Measurements from ENCODE around the gene SSTR5. TPM values are rescaled to one million over a fixed set of nuclear protein-coding genes. Genes with fewer than 3 reads are reported as not detected.

Gene SSTR5
- total RNA-seq, 1 donor from 2014 or later: not detected

- intact Hi-C loops (cut with DNase I): no loop called here
- no peak for ATAC-seq
These were observed 34.9 kb upstream of the SSTR5 start for GRCh38 chr16:1037394-1038257.

GRCh38 chr16:1038932-1039331 lies 33.6 kb upstream of the SSTR5 start:
- DNase-seq (ENCODE audit: low spot score) (no peak), ATAC-seq (no peak)
- intact Hi-C loops (cut with DNase I): no loop called here

More at GRCh38 chr16:1037394-1038257, 34.9 kb upstream of the SSTR5 start:
- DNase-seq (ENCODE audit: low spot score): no peak

- no peak for ATAC-seq
- intact Hi-C loops (cut with DNase I): no loop called here
These were observed 32.8 kb upstream of the SSTR5 start for GRCh38 chr16:1039762-1040161.

GRCh38 chr16:1040346-1040745 lies 32.2 kb upstream of the SSTR5 start:
- intact Hi-C loops (cut with DNase I): no loop called here
- DNase-seq (ENCODE audit: low spot score): no peak
- no peak for ATAC-seq

More at GRCh38 chr16:1039762-1040161, 32.8 kb upstream of the SSTR5 start:
- DNase-seq (ENCODE audit: low spot score): no peak

GRCh38 chr16:1042049-1042744 lies 30.4 kb upstream of the SSTR5 start:
- intact Hi-C loops (cut with DNase I): no loop called here
- DNase-seq (ENCODE audit: low spot score): no peak
- no peak for ATAC-seq

GRCh38 chr16:1042866-1043265 lies 29.7 kb upstream of the SSTR5 start:
- intact Hi-C loops (cut with DNase I): no loop called here
- DNase-seq (ENCODE audit: low spot score) (no peak), ATAC-seq (no peak)

- ATAC-seq (no peak), DNase-seq (ENCODE audit: low spot score) (no peak)
- intact Hi-C loops (cut with DNase I): no loop called here
These were observed 28.6 kb upstream of the SSTR5 start for GRCh38 chr16:1043881-1044451.

GRCh38 chr16:1044460-1045309 lies 27.9 kb upstream of the SSTR5 start:
- intact Hi-C loops (cut with DNase I): no loop called here
- no peak for DNase-seq (ENCODE audit: low spot score)
- no peak for ATAC-seq

GRCh38 chr16:1045310-1045992 lies 27.1 kb upstream of the SSTR5 start:
- no peak for DNase-seq (ENCODE audit: low spot score)
- intact Hi-C loops (cut with DNase I): no loop called here
- no peak for ATAC-seq

GRCh38 chr16:1045993-1046911 lies 26.3 kb upstream of the SSTR5 start:
- ATAC-seq: peak; percentile 18
- no peak for DNase-seq (ENCODE audit: low spot score)
- intact Hi-C loops (cut with DNase I): no loop called here

- intact Hi-C loops (cut with DNase I): no loop called here
- no peak for ATAC-seq
- no peak for DNase-seq (ENCODE audit: low spot score)
These were observed 25.4 kb upstream of the SSTR5 start for GRCh38 chr16:1047123-1047522.

GRCh38 chr16:1047801-1048200 lies 24.7 kb upstream of the SSTR5 start:
- intact Hi-C loops (cut with DNase I): no loop called here
- ATAC-seq: no peak
- no peak for DNase-seq (ENCODE audit: low spot score)

GRCh38 chr16:1048442-1049112 lies 24.0 kb upstream of the SSTR5 start:
- ATAC-seq: peak; percentile 89
- peak; percentile 86 for DNase-seq (ENCODE audit: low spot score)
- intact Hi-C loops (cut with DNase I): no loop called here

GRCh38 chr16:1049113-1049975 lies 23.2 kb upstream of the SSTR5 start:
- intact Hi-C loops (cut with DNase I): no loop called here
- ATAC-seq (no peak), DNase-seq (ENCODE audit: low spot score) (no peak)

- intact Hi-C loops (cut with DNase I): loop anchor here (10.0 kb wide), 1 partner anchor 165 kb away; no protein-coding TSS in a partner anchor
- ATAC-seq (no peak), DNase-seq (ENCODE audit: low spot score) (no peak)
These were observed 22.6 kb upstream of the SSTR5 start for GRCh38 chr16:1049976-1050247.

- DNase-seq (ENCODE audit: low spot score) (no peak), ATAC-seq (no peak)
- intact Hi-C loops (cut with DNase I): loop anchor here (10.0 kb wide), 1 partner anchor 166 kb away; no protein-coding TSS in a partner anchor
These were observed 22.0 kb upstream of the SSTR5 start for GRCh38 chr16:1050516-1050915.

Measured in sciatic nerve (tissue), 2 donors.